GM23248 (cell line): ENCODE data around the gene MAGI1. TPM values are rescaled to one million over a fixed set of nuclear protein-coding genes. Genes with fewer than 3 reads are reported as not detected.

ENCODE experiments used
- DNase-seq: peaks from one replicate; pipeline ENCODE4 v3.0.0-alpha.2; 2015
- H2AFZ ChIP-seq: fragments of 200-600 bp; sonication (generic); 2 replicates; pipeline ENCODE4 v1.6.1; 2016; ENCODE audit warnings: antibody characterized with exemption
- H3F3A ChIP-seq: fragments of 200-600 bp; sonication (generic); 2 replicates; pipeline ENCODE4 v1.6.1; 2016; ENCODE audit warnings: mild to moderate bottlenecking, antibody characterized with exemption, mixed run types; ENCODE audit not compliant: insufficient read depth
- H3K27ac ChIP-seq: fragments of 200-600 bp; sonication (generic); 2 replicates; pipeline ENCODE4 v1.5.1; 2016; ENCODE audit warnings: mild to moderate bottlenecking
- H3K27me3 ChIP-seq: fragments of 200-600 bp; sonication (generic); replicated peaks from 2 replicates; pipeline ENCODE4 v1.6.1; 2016; ENCODE audit warnings: mild to moderate bottlenecking; ENCODE audit not compliant: insufficient read depth
- H3K36me3 ChIP-seq: fragments of 200-600 bp; sonication (generic); 2 replicates; pipeline ENCODE4 v1.6.1; 2016; ENCODE audit warnings: low read depth, mild to moderate bottlenecking
- H3K4me1 ChIP-seq: fragments of 200-600 bp; sonication (generic); 2 replicates; pipeline ENCODE4 v1.6.1; 2016; ENCODE audit warnings: mild to moderate bottlenecking; ENCODE audit not compliant: insufficient read depth
- H3K4me2 ChIP-seq: fragments of 200-600 bp; sonication (generic); one replicate; pipeline ENCODE4 v1.6.1; 2016; ENCODE audit warnings: mild to moderate bottlenecking; ENCODE audit not compliant: unreplicated experiment
- H3K4me3 ChIP-seq: fragments of 200-600 bp; sonication (generic); 2 replicates; pipeline ENCODE4 v1.5.1; 2016; ENCODE audit warnings: mild to moderate bottlenecking
- H3K79me2 ChIP-seq: fragments of 200-600 bp; sonication (generic); 2 replicates; pipeline ENCODE4 v1.6.1; 2016; ENCODE audit warnings: mild to moderate bottlenecking; ENCODE audit not compliant: insufficient read depth
- H3K9ac ChIP-seq: fragments of 200-600 bp; sonication (generic); 2 replicates; pipeline ENCODE4 v1.6.1; 2016; ENCODE audit warnings: mild to moderate bottlenecking
- H3K9me2 ChIP-seq: fragments of 200-600 bp; sonication (generic); 2 replicates; pipeline ENCODE4 v1.6.1; 2016; ENCODE audit warnings: mixed run types, mild to moderate bottlenecking, moderate library complexity; ENCODE audit not compliant: insufficient read depth
- H3K9me3 ChIP-seq: fragments of 200-600 bp; sonication (generic); one replicate; pipeline ENCODE4 v1.6.1; 2017; ENCODE audit warnings: low read depth
- H4K20me1 ChIP-seq: fragments of 200-600 bp; sonication (generic); 2 replicates; pipeline ENCODE4 v1.6.0; 2016; ENCODE audit not compliant: insufficient read depth
- EZH2 ChIP-seq: fragments of 200-600 bp; sonication (generic); IDR thresholded peaks from 2 replicates; pipeline ENCODE4 v1.6.1; 2018; ENCODE audit warnings: antibody characterized with exemption, mild to moderate bottlenecking; ENCODE audit not compliant: insufficient read depth, poor library complexity, severe bottlenecking
- EZH2phosphoT487 ChIP-seq: fragments of 200-600 bp; sonication (generic); IDR thresholded peaks from 2 replicates; pipeline ENCODE4 v1.6.1; 2018; ENCODE audit warnings: antibody characterized with exemption, moderate library complexity, mild to moderate bottlenecking, low read depth; ENCODE audit not compliant: insufficient read depth
- WGBS, 2 experiments: methylation state at CpG; one replicate each; pipeline ENCODE4 v1.1.6; 2015 to 2017; ENCODE audit warnings: low lambda C conversion rate in 2 of 2, low coverage in 1 of 2; ENCODE audit errors: missing lambda C conversion rate in 2 of 2; 5-methylcytosine and 5-hydroxymethylcytosine counted together
- in situ Hi-C: fragments of 300-500 bp; cut with MboI; formaldehyde crosslinking; loops from 2 replicates; pipeline ENCODE4 v1.15.0; 2020
- polyA plus RNA-seq: library from polyadenylated mRNA; unstranded; fragments of >200 nt; fragmentation: Nextera tagmentation; extraction: Ambion mirVana; gene quantifications from 2 replicates; pipeline ENCODE4 v1.2.1, GENCODE V29; 2016
- total RNA-seq: library from RNA; depleted of rRNA; stranded (reverse); fragments of >200 nt; shearing (Covaris generic); gene quantifications from 2 replicates; pipeline ENCODE4 v1.2.3, GENCODE V29; 2014

Gene MAGI1
- total and polyA plus RNA-seq, 2 experiments from 2014 or later = 7.3 to 13.8 TPM

GRCh38 chr3:65745306-65745705 is 293.4 kb downstream of the MAGI1 start:
- H3K9me2 ChIP-seq = no peaks in the 10 kb centered on the region
- H4K20me1 ChIP-seq = no peaks in the 10 kb centered on the region; the same call in 1 of the 2 replicates
- no peak overlapping the region for H3K4me2 ChIP-seq
- no peak for TF ChIP-seq EZH2phosphoT487
- no peak for TF ChIP-seq EZH2
- 88 to 94% methylated on average over 2 of the region's 2 CpGs for WGBS, 2 experiments
- peaks cover 10% of the 10 kb centered on the region; the same call in 1 of the 2 replicates for H3K4me1 ChIP-seq
- H3K9me3 ChIP-seq = no peaks in the 10 kb centered on the region
- in situ Hi-C loops = loop anchor here (25.0 kb wide), 1 partner anchor 1208 kb away; no protein-coding TSS in a partner anchor
- H3K27ac ChIP-seq = no peak overlapping the region
- H3K4me3 ChIP-seq = no peak overlapping the region
- H3F3A ChIP-seq = no peaks in the 10 kb centered on the region
- H3K36me3 ChIP-seq = no peaks in the 10 kb centered on the region
- DNase-seq = no peak
- H3K27me3 ChIP-seq = no peaks in the 10 kb centered on the region
- no peak overlapping the region for H3K9ac ChIP-seq
- no peak overlapping the region for H2AFZ ChIP-seq
- H3K79me2 ChIP-seq = peaks cover 16% of the 10 kb centered on the region; the same call in 1 of the 2 replicates

DNA sequence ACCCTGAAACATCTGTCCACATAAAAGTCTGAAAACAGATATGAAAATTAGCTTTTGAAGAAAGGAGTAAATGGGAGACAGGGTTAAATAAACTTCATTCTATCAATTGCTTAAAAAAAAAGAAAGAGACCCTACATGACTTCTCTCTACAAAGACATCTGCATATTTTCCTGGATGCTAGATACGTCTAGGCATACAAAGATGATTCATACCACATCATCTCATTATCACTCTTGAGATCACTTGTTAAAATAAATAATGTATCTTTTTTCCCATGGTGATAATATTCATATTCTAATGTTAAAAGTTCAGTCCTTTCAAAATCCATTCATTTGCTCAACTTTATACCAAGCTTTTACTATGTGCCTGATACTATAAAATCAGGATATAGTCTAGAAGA is 295.8 kb downstream of the MAGI1 start:
- H3K4me3 ChIP-seq = no peak overlapping the region
- no peak overlapping the region for H3K4me2 ChIP-seq
- H3F3A ChIP-seq = no peaks in the 10 kb centered on the region
- no peaks in the 10 kb centered on the region; the same call in 1 of the 2 replicates for H4K20me1 ChIP-seq
- peaks cover 13% of the 10 kb centered on the region; the same call in 1 of the 2 replicates for H3K79me2 ChIP-seq
- no peaks in the 10 kb centered on the region for H3K36me3 ChIP-seq
- H3K9ac ChIP-seq = no peak overlapping the region
- H2AFZ ChIP-seq = no peak overlapping the region
- H3K27me3 ChIP-seq = no peaks in the 10 kb centered on the region
- TF ChIP-seq EZH2 = no peak
- TF ChIP-seq EZH2phosphoT487 = no peak
- H3K4me1 ChIP-seq = peaks cover 10% of the 10 kb centered on the region; the same call in 1 of the 2 replicates
- H3K27ac ChIP-seq = no peak overlapping the region
- DNase-seq = peak; percentile 46
- 9 to 14% methylated on average over 1 of the region's 1 CpG for WGBS, 2 experiments
- no peaks in the 10 kb centered on the region for H3K9me2 ChIP-seq
- no peaks in the 10 kb centered on the region for H3K9me3 ChIP-seq
- in situ Hi-C loops = loop anchor here (25.0 kb wide), 1 partner anchor 1206 kb away; no protein-coding TSS in a partner anchor

DNA sequence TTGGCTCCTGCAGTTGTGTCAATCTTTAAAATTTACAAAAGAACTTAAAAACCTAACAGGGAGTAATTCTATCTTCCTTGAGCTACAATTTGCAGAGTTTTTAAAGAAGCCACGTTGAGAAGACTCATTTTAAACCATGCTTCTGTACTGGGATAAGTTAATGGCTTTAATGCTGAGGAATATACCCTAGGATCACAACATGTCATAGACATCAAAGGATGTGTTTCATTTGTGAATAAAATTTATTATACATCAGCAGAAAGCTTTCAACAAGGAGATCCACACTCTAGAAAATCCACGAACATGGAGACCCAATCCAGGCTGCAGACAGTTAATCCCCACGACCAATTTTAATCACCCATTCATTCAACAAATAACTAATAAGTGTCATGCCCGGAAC is 297.2 kb downstream of the MAGI1 start:
- no peaks in the 10 kb centered on the region; the same call in 1 of the 2 replicates for H4K20me1 ChIP-seq

GRCh38 chr3:65739901-65740541 is 298.7 kb downstream of the MAGI1 start:
- TF ChIP-seq EZH2phosphoT487 (no peak), EZH2 (no peak)
- Histone ChIP-seq H3K4me3 (no peak overlapping the region), H3F3A (no peaks in the 10 kb centered on the region), H3K4me2 (no peak overlapping the region), H4K20me1 (no peaks in the 10 kb centered on the region; the same call in 1 of the 2 replicates), H3K9ac (no peak overlapping the region), H3K9me2 (no peaks in the 10 kb centered on the region), H3K79me2 (peaks cover 36% of the 10 kb centered on the region), H3K4me1 (peaks cover 10% of the 10 kb centered on the region; the same call in 1 of the 2 replicates), H3K27ac (no peak overlapping the region), H2AFZ (no peak overlapping the region), H3K36me3 (no peaks in the 10 kb centered on the region), H3K27me3 (no peaks in the 10 kb centered on the region), H3K9me3 (no peaks in the 10 kb centered on the region)
- in situ Hi-C loops = loop anchor here (10.0 to 25.0 kb wide), 2 partner anchors 315 to 1203 kb away; no protein-coding TSS in a partner anchor
- 41 to 43% methylated on average over 3 of the region's 3 CpGs for WGBS, 2 experiments
- no peak for DNase-seq

More for the DNA sequence above, 297.2 kb downstream of the MAGI1 start:
- in situ Hi-C loops = loop anchor here (25.0 kb wide), 1 partner anchor 1204 kb away; no protein-coding TSS in a partner anchor
- no peaks in the 10 kb centered on the region for H3K27me3 ChIP-seq
- H3K36me3 ChIP-seq = no peaks in the 10 kb centered on the region
- TF ChIP-seq EZH2phosphoT487 = no peak
- TF ChIP-seq EZH2 = no peak
- no peak for DNase-seq
- no peaks in the 10 kb centered on the region for H3F3A ChIP-seq
- no peak overlapping the region for H2AFZ ChIP-seq
- H3K9me2 ChIP-seq = no peaks in the 10 kb centered on the region
- H3K9me3 ChIP-seq = no peaks in the 10 kb centered on the region
- H3K27ac ChIP-seq = no peak overlapping the region
- 77 to 82% methylated on average over 4 of the region's 4 CpGs for WGBS, 2 experiments
- no peak overlapping the region for H3K4me2 ChIP-seq
- peaks cover 10% of the 10 kb centered on the region; the same call in 1 of the 2 replicates for H3K4me1 ChIP-seq
- H3K79me2 ChIP-seq = peaks cover 24% of the 10 kb centered on the region
- H3K4me3 ChIP-seq = no peak overlapping the region
- no peak overlapping the region for H3K9ac ChIP-seq
